Mesothelial cell of epicardium (in vitro differentiated cells): ENCODE data around the gene GRK5. TPM values are rescaled to one million over a fixed set of nuclear protein-coding genes. Genes with fewer than 3 reads are reported as not detected.

Experiments used
- DNase-seq, 2 experiments: peaks; one replicate each; pipeline ENCODE4 v3.0.0; 2021; ENCODE audit warnings: low spot score in 2 of 2; ENCODE audit not compliant: unreplicated experiment in 2 of 2
- H3K27ac Mint-ChIP-seq: 2 replicates; pipeline ENCODE4 v1.8.0; 2021; ENCODE audit warnings: mixed read lengths
- H3K27me3 Mint-ChIP-seq: 2 replicates; pipeline ENCODE4 v1.8.0; 2021; ENCODE audit warnings: low read depth, mixed read lengths
- H3K36me3 Mint-ChIP-seq: 2 replicates; pipeline ENCODE4 v1.8.0; 2021; ENCODE audit warnings: mixed read lengths
- H3K4me1 Mint-ChIP-seq: 2 replicates; pipeline ENCODE4 v1.8.0; 2021; ENCODE audit warnings: mixed read lengths
- H3K4me3 Mint-ChIP-seq: 2 replicates; pipeline ENCODE4 v1.8.0; 2021; ENCODE audit warnings: mild to moderate bottlenecking, moderate library complexity, mixed read lengths
- H3K9me3 Mint-ChIP-seq: 2 replicates; pipeline ENCODE4 v1.8.0; 2021; ENCODE audit warnings: mixed read lengths
- CTCF ChIP-seq: fragments of 200-600 bp; sonication (generic); IDR thresholded peaks from one replicate; pipeline ENCODE4 v1.5.0; 2021; ENCODE audit warnings: antibody characterized with exemption; ENCODE audit not compliant: unreplicated experiment
- total RNA-seq: library from RNA; stranded (reverse); gene quantifications from 3 replicates; pipeline ENCODE4 v1.2.1, GENCODE V29; 2021

GRK5 gene
- total RNA-seq, 1 donor from 2014 or later = 14.5 TPM

GRCh38 chr10:119373294-119374102 lies 166.1 kb downstream of the GRK5 start:
- DNase-seq = no peak
- TF ChIP-seq CTCF = no peak
- no peaks in the 10 kb centered on the region for H3K9me3 Mint-ChIP-seq
- peaks cover 41% of the 10 kb centered on the region for H3K4me1 Mint-ChIP-seq
- no peak overlapping the region for H3K4me3 Mint-ChIP-seq
- no peaks in the 10 kb centered on the region for H3K36me3 Mint-ChIP-seq
- no peaks in the 10 kb centered on the region for H3K27me3 Mint-ChIP-seq
- no peak overlapping the region for H3K27ac Mint-ChIP-seq

- no peak for DNase-seq
- no peak overlapping the region for H3K4me3 Mint-ChIP-seq
- no peaks in the 10 kb centered on the region for H3K9me3 Mint-ChIP-seq
- no peak overlapping the region for H3K27ac Mint-ChIP-seq
- H3K4me1 Mint-ChIP-seq = peaks cover 36% of the 10 kb centered on the region
- no peak for TF ChIP-seq CTCF
- H3K27me3 Mint-ChIP-seq = no peaks in the 10 kb centered on the region
- H3K36me3 Mint-ChIP-seq = no peaks in the 10 kb centered on the region
These were observed 166.9 kb downstream of the GRK5 start for GRCh38 chr10:119374236-119374635.

- Mint-ChIP-seq H3K27me3 (no peaks in the 10 kb centered on the region), H3K4me1 (peaks cover 22% of the 10 kb centered on the region), H3K9me3 (no peaks in the 10 kb centered on the region), H3K36me3 (no peaks in the 10 kb centered on the region), H3K4me3 (no peak overlapping the region), H3K27ac (no peak overlapping the region)
- TF ChIP-seq CTCF = no peak
- DNase-seq = no peak
These were observed 168.4 kb downstream of the GRK5 start for GRCh38 chr10:119375574-119376272.

- no peak overlapping the region for H3K27ac Mint-ChIP-seq
- no peak overlapping the region for H3K4me3 Mint-ChIP-seq
- no peaks in the 10 kb centered on the region for H3K36me3 Mint-ChIP-seq
- no peak for TF ChIP-seq CTCF
- H3K4me1 Mint-ChIP-seq = peaks cover 14% of the 10 kb centered on the region
- H3K27me3 Mint-ChIP-seq = no peaks in the 10 kb centered on the region
- DNase-seq = no peak
- no peaks in the 10 kb centered on the region for H3K9me3 Mint-ChIP-seq
These were observed 170.1 kb downstream of the GRK5 start for GRCh38 chr10:119377451-119377957.

- Mint-ChIP-seq H3K4me3 (no peak overlapping the region), H3K27ac (no peak overlapping the region), H3K27me3 (no peaks in the 10 kb centered on the region), H3K4me1 (peaks cover 14% of the 10 kb centered on the region), H3K36me3 (no peaks in the 10 kb centered on the region), H3K9me3 (no peaks in the 10 kb centered on the region)
- no peak for DNase-seq
- no peak for TF ChIP-seq CTCF
These were observed 170.8 kb downstream of the GRK5 start for GRCh38 chr10:119377958-119378736.
